Endothelial cell (in vitro differentiated cells): Measurements from ENCODE around the gene GATAD2A. TPM values are rescaled to one million over a fixed set of nuclear protein-coding genes. Genes with fewer than 3 reads are reported as not detected.
A peak's percentile ranks its signal among the peaks of the same experiment; 100 is the strongest.

Source experiments
- DNase-seq: peaks from one replicate; pipeline ENCODE4 v3.0.0; 2021; ENCODE audit warnings: low spot score
- H3K27ac Mint-ChIP-seq: one replicate; pipeline ENCODE4 v1.8.0; 2021; ENCODE audit warnings: mixed read lengths, inconsistent platforms; ENCODE audit not compliant: unreplicated experiment
- H3K27me3 Mint-ChIP-seq: one replicate; pipeline ENCODE4 v1.8.0; 2021; ENCODE audit warnings: mild to moderate bottlenecking, moderate library complexity, mixed read lengths, inconsistent platforms; ENCODE audit not compliant: unreplicated experiment
- H3K36me3 Mint-ChIP-seq: one replicate; pipeline ENCODE4 v1.8.0; 2021; ENCODE audit warnings: mild to moderate bottlenecking, low read depth, mixed read lengths, inconsistent platforms; ENCODE audit not compliant: unreplicated experiment
- H3K4me1 Mint-ChIP-seq: one replicate; pipeline ENCODE4 v1.8.0; 2021; ENCODE audit warnings: mild to moderate bottlenecking, mixed read lengths, inconsistent platforms; ENCODE audit not compliant: unreplicated experiment
- H3K4me3 Mint-ChIP-seq: one replicate; pipeline ENCODE4 v1.8.0; 2021; ENCODE audit warnings: mild to moderate bottlenecking, mixed read lengths, inconsistent platforms; ENCODE audit not compliant: unreplicated experiment
- H3K9me3 Mint-ChIP-seq: one replicate; pipeline ENCODE4 v1.8.0; 2021; ENCODE audit warnings: mixed read lengths, inconsistent platforms; ENCODE audit not compliant: unreplicated experiment
- CTCF ChIP-seq: fragments of 200-600 bp; sonication (generic); IDR thresholded peaks from one replicate; pipeline ENCODE4 v1.5.0; 2021; ENCODE audit warnings: antibody characterized with exemption; ENCODE audit not compliant: unreplicated experiment
- total RNA-seq: library from RNA; stranded (reverse); fragmentation: NEBNext Ultra II Directional; extraction: Animal tissue kit (Norgen Biotek cat#: 25700); gene quantifications from one replicate; pipeline ENCODE4 v1.2.1, GENCODE V29; 2021; ENCODE audit not compliant: unreplicated experiment

The GATAD2A gene
- total RNA-seq, 1 donor from 2014 or later: 150 TPM

- peaks cover 8% of the 10 kb centered on the region for H3K36me3 Mint-ChIP-seq
- H3K27me3 Mint-ChIP-seq: peaks cover 3% of the 10 kb centered on the region
- H3K9me3 Mint-ChIP-seq: no peaks in the 10 kb centered on the region
- H3K4me3 Mint-ChIP-seq: no peak overlapping the region
- peaks cover 15% of the 10 kb centered on the region for H3K4me1 Mint-ChIP-seq
- TF ChIP-seq CTCF: no peak
- no peak for DNase-seq
- H3K27ac Mint-ChIP-seq: no peak overlapping the region
Observed at GRCh38 chr19:19433666-19434213, 28.3 kb downstream of the GATAD2A start.

- H3K4me3 Mint-ChIP-seq: no peak overlapping the region
- peak overlapping the region; percentile 75 for H3K27ac Mint-ChIP-seq
- H3K9me3 Mint-ChIP-seq: no peaks in the 10 kb centered on the region
- no peak for TF ChIP-seq CTCF
- H3K36me3 Mint-ChIP-seq: peaks cover 8% of the 10 kb centered on the region
- peaks cover 15% of the 10 kb centered on the region for H3K4me1 Mint-ChIP-seq
- DNase-seq: no peak
- H3K27me3 Mint-ChIP-seq: peaks cover 6% of the 10 kb centered on the region
Observed at GRCh38 chr19:19434483-19435045, 29.1 kb downstream of the GATAD2A start.

GRCh38 chr19:19436137-19436691, 30.7 kb downstream of the GATAD2A start:
- no peak for TF ChIP-seq CTCF
- Mint-ChIP-seq H3K27me3 (peaks cover 5% of the 10 kb centered on the region), H3K4me3 (no peak overlapping the region), H3K27ac (no peak overlapping the region), H3K36me3 (no peaks in the 10 kb centered on the region), H3K9me3 (no peaks in the 10 kb centered on the region), H3K4me1 (peaks cover 18% of the 10 kb centered on the region)
- DNase-seq: no peak

GRCh38 chr19:19438366-19439175, 33.1 kb downstream of the GATAD2A start:
- H3K4me1 Mint-ChIP-seq: peaks cover 9% of the 10 kb centered on the region
- no peak for TF ChIP-seq CTCF
- H3K4me3 Mint-ChIP-seq: no peak overlapping the region
- H3K27ac Mint-ChIP-seq: no peak overlapping the region
- peaks cover 4% of the 10 kb centered on the region for H3K36me3 Mint-ChIP-seq
- peaks cover 5% of the 10 kb centered on the region for H3K27me3 Mint-ChIP-seq
- no peak for DNase-seq
- no peaks in the 10 kb centered on the region for H3K9me3 Mint-ChIP-seq

GRCh38 chr19:19439176-19439482, 33.7 kb downstream of the GATAD2A start:
- Mint-ChIP-seq H3K27ac (no peak overlapping the region), H3K27me3 (peaks cover 3% of the 10 kb centered on the region), H3K36me3 (peaks cover 4% of the 10 kb centered on the region)

More at GRCh38 chr19:19439176-19439482, 33.7 kb downstream of the GATAD2A start:
- no peak for TF ChIP-seq CTCF
- H3K4me3 Mint-ChIP-seq: no peak overlapping the region
- no peak for DNase-seq
- no peaks in the 10 kb centered on the region for H3K9me3 Mint-ChIP-seq
- H3K4me1 Mint-ChIP-seq: peaks cover 11% of the 10 kb centered on the region
